GM23338 (cell line): ENCODE data around the gene DNASE1L1. TPM values are rescaled to one million over a fixed set of nuclear protein-coding genes. Genes with fewer than 3 reads are reported as not detected.
A peak's percentile ranks its signal among the peaks of the same experiment; 100 is the strongest.

Experiments used
- ATAC-seq: fragments of 200-7000 bp; cut with Tn5 transposase; 3 replicates; pipeline ENCODE4 v1.9.1; 2020
- DNase-seq: peaks from one replicate; pipeline ENCODE4 v3.0.0-alpha.2; 2015; ENCODE audit warnings: low spot score
- H2AFZ ChIP-seq: fragments of 200-600 bp; sonication (generic); 2 replicates; pipeline ENCODE4 v1.8.0; 2016; ENCODE audit warnings: antibody characterized with exemption, mild to moderate bottlenecking, moderate library complexity
- H3F3A ChIP-seq: fragments of 200-600 bp; sonication (generic); replicated peaks from 2 replicates; pipeline ENCODE4 v1.8.0; 2017; ENCODE audit warnings: antibody characterized with exemption, mixed run types, low read depth
- H3K27ac ChIP-seq: fragments of 200-600 bp; sonication (generic); 2 replicates; pipeline ENCODE4 v1.6.1; 2016; ENCODE audit warnings: low read depth
- H3K27me3 ChIP-seq: fragments of 200-600 bp; sonication (generic); 2 replicates; pipeline ENCODE4 v1.8.0; 2016; ENCODE audit warnings: mild to moderate bottlenecking, mixed run types, moderate library complexity; ENCODE audit not compliant: insufficient read depth
- H3K36me3 ChIP-seq: fragments of 200-600 bp; sonication (generic); 2 replicates; pipeline ENCODE4 v1.8.0; 2016; ENCODE audit warnings: mild to moderate bottlenecking; ENCODE audit not compliant: insufficient read depth
- H3K4me1 ChIP-seq: fragments of 200-600 bp; sonication (generic); 2 replicates; pipeline ENCODE4 v1.8.0; 2016; ENCODE audit warnings: mild to moderate bottlenecking, moderate library complexity; ENCODE audit not compliant: insufficient read depth
- H3K4me2 ChIP-seq: fragments of 200-600 bp; sonication (generic); 2 replicates; pipeline ENCODE4 v1.7.1; 2017; ENCODE audit warnings: mixed run types
- H3K4me3 ChIP-seq: fragments of 200-600 bp; sonication (generic); 2 replicates; pipeline ENCODE4 v1.6.1; 2016; ENCODE audit warnings: mixed run types
- H3K79me2 ChIP-seq: fragments of 200-600 bp; sonication (generic); replicated peaks from 2 replicates; pipeline ENCODE4 v1.8.0; 2017; ENCODE audit warnings: mild to moderate bottlenecking; ENCODE audit not compliant: insufficient read depth
- H3K9me2 ChIP-seq: fragments of 200-600 bp; sonication (generic); 2 replicates; pipeline ENCODE4 v1.8.0; 2017; ENCODE audit not compliant: insufficient read depth
- H4K20me1 ChIP-seq: fragments of 200-600 bp; sonication (generic); replicated peaks from 2 replicates; pipeline ENCODE4 v1.8.0; 2017; ENCODE audit warnings: mild to moderate bottlenecking; ENCODE audit not compliant: insufficient read depth
- H3K27ac Mint-ChIP-seq: 2 replicates; pipeline ENCODE4 v1.8.0; 2020; ENCODE audit warnings: inconsistent platforms, mild to moderate bottlenecking, moderate library complexity, mixed read lengths
- H3K27me3 Mint-ChIP-seq: 3 replicates; pipeline ENCODE4 v1.8.0; 2022; ENCODE audit warnings: low read depth, mild to moderate bottlenecking, moderate library complexity, mixed read lengths, inconsistent platforms; ENCODE audit not compliant: insufficient read depth, poor library complexity
- H3K36me3 Mint-ChIP-seq: 3 replicates; pipeline ENCODE4 v1.8.0; 2021; ENCODE audit warnings: low read depth, mild to moderate bottlenecking, inconsistent platforms, moderate library complexity, mixed read lengths
- H3K4me1 Mint-ChIP-seq: 3 replicates; pipeline ENCODE4 v1.8.0; 2020; ENCODE audit warnings: mild to moderate bottlenecking, inconsistent platforms, mixed read lengths
- H3K4me3 Mint-ChIP-seq: 3 replicates; pipeline ENCODE4 v1.8.0; 2021; ENCODE audit warnings: moderate library complexity, mild to moderate bottlenecking, inconsistent platforms, mixed read lengths
- H3K9me3 Mint-ChIP-seq: 3 replicates; pipeline ENCODE4 v1.8.0; 2020; ENCODE audit warnings: moderate library complexity, mild to moderate bottlenecking, inconsistent platforms, mixed read lengths
- CREB1 ChIP-seq: fragments of 250-450 bp; sonication (Bioruptor Pico); IDR thresholded peaks from 2 replicates; pipeline ENCODE4 v1.5.0; 2020; ENCODE audit warnings: low read depth, mild to moderate bottlenecking, moderate library complexity
- ETS1 ChIP-seq: IDR thresholded peaks from 2 replicates; pipeline ENCODE4 v1.6.1; 2016; ENCODE audit warnings: antibody characterized with exemption
- EZH2 ChIP-seq: fragments of 200-600 bp; sonication (generic); IDR thresholded peaks from one replicate; pipeline ENCODE4 v1.8.0; 2017; ENCODE audit warnings: antibody characterized with exemption, mild to moderate bottlenecking, low read depth; ENCODE audit not compliant: unreplicated experiment
- EZH2phosphoT487 ChIP-seq: fragments of 200-600 bp; sonication (generic); IDR thresholded peaks from one replicate; pipeline ENCODE4 v1.8.1; 2018; ENCODE audit warnings: antibody characterized with exemption; ENCODE audit not compliant: unreplicated experiment
- JUNB ChIP-seq: IDR thresholded peaks from one replicate; pipeline ENCODE4 v1.6.1; 2016; ENCODE audit warnings: antibody characterized with exemption; ENCODE audit not compliant: unreplicated experiment
- NANOG ChIP-seq: IDR thresholded peaks from 2 replicates; pipeline ENCODE4 v1.6.1; 2016; ENCODE audit warnings: antibody characterized with exemption, borderline replicate concordance
- POLR2AphosphoS5 ChIP-seq: IDR thresholded peaks from 2 replicates; pipeline ENCODE4 v1.6.1; 2016; ENCODE audit warnings: antibody characterized with exemption, low read depth
- REST ChIP-seq: IDR thresholded peaks from one replicate; pipeline ENCODE4 v1.6.1; 2018; ENCODE audit warnings: antibody characterized with exemption; ENCODE audit not compliant: unreplicated experiment
- ZNF114 ChIP-seq: fragments of 250-450 bp; sonication (Bioruptor Pico); IDR thresholded peaks from 2 replicates; pipeline ENCODE4 v1.5.0; 2020; ENCODE audit warnings: mild to moderate bottlenecking, moderate library complexity
- ZNF462 ChIP-seq: fragments of 250-450 bp; sonication (Bioruptor Pico); IDR thresholded peaks from 2 replicates; pipeline ENCODE4 v1.5.0; 2020; ENCODE audit warnings: mild to moderate bottlenecking, moderate library complexity
- polyA plus RNA-seq: library from polyadenylated mRNA; unstranded; fragments of >200 nt; fragmentation: Nextera tagmentation; extraction: Ambion mirVana; gene quantifications from 2 replicates; pipeline ENCODE4 v1.2.1, GENCODE V29; 2016
- total RNA-seq: library from RNA; depleted of rRNA; stranded (reverse); fragments of >200 nt; shearing (Covaris generic); gene quantifications from 2 replicates; pipeline ENCODE4 v1.2.3, GENCODE V29; 2014

The DNASE1L1 gene
- total and polyA plus RNA-seq, 2 experiments from 2014 or later: 3.3 to 16.1 TPM

- TF ChIP-seq EZH2 (no peak), CREB1 (CRISPR knock-in tag) (no peak), ZNF114 (CRISPR knock-in tag) (no peak), JUNB (no peak), NANOG (no peak), REST (no peak)
Observed at GRCh38 chrX:154357205-154357604, 51.8 kb downstream of the DNASE1L1 start (continued).

GRCh38 chrX:154356596-154356995 lies 52.5 kb downstream of the DNASE1L1 start:
- no peak overlapping the region for H3K27ac ChIP-seq
- no peaks in the 10 kb centered on the region for H3K27me3 ChIP-seq
- no peaks in the 10 kb centered on the region; the same call in 2 of the 3 replicates for H3K4me1 Mint-ChIP-seq
- no peak overlapping the region for H2AFZ ChIP-seq
- no peak for ATAC-seq
- peaks cover 72% of the 10 kb centered on the region for H3K36me3 Mint-ChIP-seq
- H3K9me3 Mint-ChIP-seq: no peaks in the 10 kb centered on the region; the same call in 2 of the 3 replicates
- H3K79me2 ChIP-seq: 0 out of 2 replicates have a peak, but pooled peaks cover under 1% of the 10 kb centered on the region
- peaks cover 21% of the 10 kb centered on the region for H3K36me3 ChIP-seq
- H4K20me1 ChIP-seq: no peaks in the 10 kb centered on the region
- H3K4me3 ChIP-seq: no peak overlapping the region
- no peak overlapping the region for H3K4me2 ChIP-seq
- H3K4me1 ChIP-seq: no peaks in the 10 kb centered on the region
- H3K9me2 ChIP-seq: no peaks in the 10 kb centered on the region
- H3K27me3 Mint-ChIP-seq: peaks cover 5% of the 10 kb centered on the region
- H3K27ac Mint-ChIP-seq: peak overlapping the region; percentile 31; the same call in 1 of the 2 replicates
- peaks cover 6% of the 10 kb centered on the region for H3F3A ChIP-seq
- no peak overlapping the region for H3K4me3 Mint-ChIP-seq
- no peak for DNase-seq
- no peak for TF ChIP-seq ETS1
- no peak for TF ChIP-seq REST
- no peak for TF ChIP-seq JUNB
- TF ChIP-seq EZH2: no peak
- no peak for TF ChIP-seq POLR2AphosphoS5
- no peak for TF ChIP-seq NANOG
- no peak for TF ChIP-seq CREB1 (CRISPR knock-in tag)
- TF ChIP-seq ZNF462: no peak
- TF ChIP-seq ZNF114 (CRISPR knock-in tag): no peak
- TF ChIP-seq EZH2phosphoT487: no peak
